Measurements from ENCODE around the gene RDX.
"Not testable (repeated sequence)": the region's sequence is repeated elsewhere in the genome, so short reads cannot be mapped to it uniquely, and the experiment has no call there.

DNA sequence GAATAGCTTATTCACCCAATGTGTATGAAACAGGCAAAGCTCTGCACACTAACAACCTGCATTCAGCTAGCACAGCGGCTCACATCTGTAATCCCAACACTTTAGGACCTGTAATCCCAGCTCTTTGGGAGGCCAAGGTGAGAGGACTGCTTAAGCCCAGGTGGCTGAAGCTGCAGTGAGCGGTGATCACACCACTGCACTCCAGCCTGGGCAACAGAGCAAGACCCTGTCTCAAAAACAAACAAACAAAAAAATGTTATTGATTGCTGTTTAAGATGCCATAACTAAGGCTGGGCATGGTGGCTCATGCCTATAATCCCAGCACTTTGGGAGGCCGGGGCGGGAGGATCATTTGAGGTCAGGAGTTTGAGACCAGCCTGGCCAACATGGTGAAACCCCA, 15.8 kb downstream of the RDX start:
- TF ChIP-seq, protein P1, sequence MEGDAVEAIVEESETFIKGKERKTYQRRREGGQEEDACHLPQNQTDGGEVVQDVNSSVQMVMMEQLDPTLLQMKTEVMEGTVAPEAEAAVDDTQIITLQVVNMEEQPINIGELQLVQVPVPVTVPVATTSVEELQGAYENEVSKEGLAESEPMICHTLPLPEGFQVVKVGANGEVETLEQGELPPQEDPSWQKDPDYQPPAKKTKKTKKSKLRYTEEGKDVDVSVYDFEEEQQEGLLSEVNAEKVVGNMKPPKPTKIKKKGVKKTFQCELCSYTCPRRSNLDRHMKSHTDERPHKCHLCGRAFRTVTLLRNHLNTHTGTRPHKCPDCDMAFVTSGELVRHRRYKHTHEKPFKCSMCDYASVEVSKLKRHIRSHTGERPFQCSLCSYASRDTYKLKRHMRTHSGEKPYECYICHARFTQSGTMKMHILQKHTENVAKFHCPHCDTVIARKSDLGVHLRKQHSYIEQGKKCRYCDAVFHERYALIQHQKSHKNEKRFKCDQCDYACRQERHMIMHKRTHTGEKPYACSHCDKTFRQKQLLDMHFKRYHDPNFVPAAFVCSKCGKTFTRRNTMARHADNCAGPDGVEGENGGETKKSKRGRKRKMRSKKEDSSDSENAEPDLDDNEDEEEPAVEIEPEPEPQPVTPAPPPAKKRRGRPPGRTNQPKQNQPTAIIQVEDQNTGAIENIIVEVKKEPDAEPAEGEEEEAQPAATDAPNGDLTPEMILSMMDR (IDR thresholded peaks at IDR 0.05), result not testable (repeated sequence)
- TF ChIP-seq POLR2A, EP300 (IDR thresholded peaks at IDR 0.05): not testable (repeated sequence)
